GM18519 (cell line): ENCODE measurements around the gene SLC31A1.
A peak's percentile ranks its signal among the peaks of the same experiment; 100 is the strongest.
"Not testable (repeated sequence)": the region's sequence is repeated elsewhere in the genome, so short reads cannot be mapped to it uniquely, and the experiment has no call there.

Experiments
- ATAC-seq: cut with Tn5 transposase; IDR thresholded peaks from one replicate; pipeline ENCODE4 v1.9.1; 2021; ENCODE audit warnings: mild to moderate bottlenecking, moderate library complexity; ENCODE audit not compliant: unreplicated experiment, low FRiP score

The SLC31A1 gene

GRCh38 chr9:113258282-113258681 lies 36.9 kb downstream of the SLC31A1 start:
- ATAC-seq, result no peak

- ATAC-seq, result no peak
Observed at GRCh38 chr9:113261917-113262671, 40.8 kb downstream of the SLC31A1 start.

- no peak for ATAC-seq
Observed at GRCh38 chr9:113266174-113266573, 44.8 kb downstream of the SLC31A1 start.

GRCh38 chr9:113267911-113268566 lies 46.7 kb downstream of the SLC31A1 start:
- ATAC-seq, result no peak

GRCh38 chr9:113269355-113269754 lies 48.0 kb downstream of the SLC31A1 start:
- ATAC-seq, result no peak

GRCh38 chr9:113269871-113270270 lies 48.5 kb downstream of the SLC31A1 start:
- ATAC-seq, result no peak

GRCh38 chr9:113274474-113275156 lies 53.3 kb downstream of the SLC31A1 start:
- no peak for ATAC-seq

GRCh38 chr9:113275157-113276131 lies 54.1 kb downstream of the SLC31A1 start, which contains the start of the genes CDC26 and PRPF4:
Gene CDC26, minus strand, starts transcription at chr9:113275572. Its CDS starts 3,065 bp downstream, at chr9:113272507.
Gene PRPF4, plus strand, starts transcription at chr9:113275658. Its CDS starts 86 bp downstream, at chr9:113275744.
- ATAC-seq, result peak; percentile 90

- ATAC-seq, result no peak
Observed at GRCh38 chr9:113278840-113279239, 57.5 kb downstream of the SLC31A1 start.

GRCh38 chr9:113281356-113281755 lies 60.0 kb downstream of the SLC31A1 start:
- no peak for ATAC-seq

- no peak for ATAC-seq
Observed at GRCh38 chr9:113289091-113289490, 67.7 kb downstream of the SLC31A1 start.

GRCh38 chr9:113290052-113290607 lies 68.8 kb downstream of the SLC31A1 start:
- no peak for ATAC-seq

- no peak for ATAC-seq
Observed at GRCh38 chr9:113293285-113293878, 72.0 kb downstream of the SLC31A1 start.

- ATAC-seq, result not testable (repeated sequence)
Observed at GRCh38 chr9:113296247-113296646, 74.9 kb downstream of the SLC31A1 start.

GRCh38 chr9:113296796-113297558 lies 75.6 kb downstream of the SLC31A1 start:
- ATAC-seq, result no peak

- no peak for ATAC-seq
Observed at GRCh38 chr9:113298311-113298710, 77.0 kb downstream of the SLC31A1 start.

GRCh38 chr9:113298924-113299770 lies 77.8 kb downstream of the SLC31A1 start:
- ATAC-seq, result no peak

GRCh38 chr9:113299800-113300292 lies 78.5 kb downstream of the SLC31A1 start:
- ATAC-seq, result no peak
